GM18520 (cell line): ENCODE data around the gene RMP24.

Experiments used
- ATAC-seq: cut with Tn5 transposase; IDR thresholded peaks from one replicate; pipeline ENCODE4 v1.9.1; 2021; ENCODE audit not compliant: unreplicated experiment

Gene RMP24

GRCh38 chr18:36025025-36025424, 52.5 kb downstream of the RMP24 start:
- no peak for ATAC-seq

DNA sequence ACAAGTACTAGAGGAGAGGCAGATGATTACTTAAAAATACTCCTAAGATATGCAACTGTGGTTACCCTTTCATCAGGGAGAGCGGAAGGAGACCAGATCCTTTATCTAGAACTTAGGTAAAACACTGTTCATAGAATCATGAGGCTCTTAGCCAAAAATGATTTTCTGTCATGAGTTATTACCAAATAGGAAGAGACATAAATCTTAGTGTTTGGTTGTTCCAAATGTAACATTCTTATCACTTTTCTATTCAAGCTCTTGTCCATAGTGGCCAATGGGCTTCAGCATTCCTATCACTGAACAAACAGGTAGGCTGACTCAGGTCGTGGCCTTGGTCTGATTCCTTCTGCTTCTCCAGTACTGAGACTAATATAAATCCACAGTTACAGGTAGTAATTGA, 56.4 kb downstream of the RMP24 start:
- ATAC-seq = no peak
